Neuronal stem cell (in vitro differentiated cells): ENCODE results near the gene DNAH8.

Source experiments
- DNase-seq: peaks from one replicate; pipeline ENCODE4 v3.0.0-alpha.2; 2013; ENCODE audit warnings: low spot score
- H2AFZ ChIP-seq: one replicate; pipeline ENCODE4 v1.6.1; 2013; ENCODE audit warnings: mild to moderate bottlenecking, low read length, inconsistent platforms
- H2AK5ac ChIP-seq: 2 replicates; pipeline ENCODE4 v1.6.1; 2013; ENCODE audit warnings: low read depth, mild to moderate bottlenecking, inconsistent platforms, low read length, moderate library complexity, mixed read lengths
- H2BK120ac ChIP-seq: 2 replicates; pipeline ENCODE4 v1.6.1; 2013; ENCODE audit warnings: low read depth, mild to moderate bottlenecking, inconsistent platforms, low read length, moderate library complexity, mixed read lengths
- H2BK12ac ChIP-seq: one replicate; pipeline ENCODE4 v1.6.1; 2013; ENCODE audit warnings: low read length, inconsistent platforms
- H2BK15ac ChIP-seq: 2 replicates; pipeline ENCODE4 v1.6.1; 2013; ENCODE audit warnings: mild to moderate bottlenecking, low read length, inconsistent platforms, mixed read lengths
- H2BK5ac ChIP-seq: one replicate; pipeline ENCODE4 v1.6.1; 2013; ENCODE audit warnings: inconsistent platforms, mild to moderate bottlenecking, low read length, moderate library complexity
- H3K14ac ChIP-seq: one replicate; pipeline ENCODE4 v1.6.1; 2013; ENCODE audit warnings: low read length, inconsistent platforms
- H3K18ac ChIP-seq: 2 replicates; pipeline ENCODE4 v1.6.1; 2013; ENCODE audit warnings: low read length, inconsistent platforms
- H3K23ac ChIP-seq: 2 replicates; pipeline ENCODE4 v1.6.1; 2013; ENCODE audit warnings: low read depth, mild to moderate bottlenecking, mixed read lengths, low read length, inconsistent platforms; ENCODE audit not compliant: poor library complexity
- H3K27ac ChIP-seq: replicated peaks from 3 replicates; pipeline ENCODE4 v1.5.1; 2013; ENCODE audit warnings: low read length, inconsistent platforms
- H3K27me3 ChIP-seq, 3 experiments: 2 replicates each; pipeline ENCODE4 v1.6.1; 2013; ENCODE audit warnings: low read length in 3 of 3, mild to moderate bottlenecking in 2 of 3, inconsistent platforms in 1 of 3, low read depth in 1 of 3, mixed read lengths in 1 of 3, moderate library complexity in 1 of 3; ENCODE audit not compliant: control insufficient read depth in 3 of 3, insufficient read depth in 3 of 3
- H3K36me3 ChIP-seq, 2 donors: replicated peaks in 1 of 2; 2 replicates each; pipeline ENCODE4 v1.6.1; 2013; ENCODE audit warnings: low read length in 2 of 2; ENCODE audit not compliant: control insufficient read depth in 2 of 2, insufficient read depth in 2 of 2
- H3K4ac ChIP-seq: 2 replicates; pipeline ENCODE4 v1.6.1; 2013; ENCODE audit warnings: inconsistent platforms, mild to moderate bottlenecking, low read length, moderate library complexity
- H3K4me1 ChIP-seq, 2 donors: 1 replicate in 1 of 2; 2 replicates in 1 of 2; pipeline ENCODE4 v1.6.1; 2013; ENCODE audit warnings: low read length in 2 of 2, low read depth in 1 of 2; ENCODE audit not compliant: control insufficient read depth in 2 of 2, insufficient read depth in 1 of 2
- H3K4me2 ChIP-seq: one replicate; pipeline ENCODE4 v1.6.1; 2013; ENCODE audit warnings: mild to moderate bottlenecking, low read length, inconsistent platforms; ENCODE audit not compliant: insufficient read depth, poor library complexity, severe bottlenecking
- H3K4me3 ChIP-seq, 2 donors: 2 replicates each; pipeline ENCODE4 v1.5.1; 2013; ENCODE audit warnings: low read length in 2 of 2, mild to moderate bottlenecking in 2 of 2, inconsistent platforms in 1 of 2, moderate library complexity in 1 of 2
- H3K79me1 ChIP-seq: one replicate; pipeline ENCODE4 v1.6.1; 2013; ENCODE audit warnings: low read depth, mild to moderate bottlenecking, inconsistent platforms, low read length, moderate library complexity
- H3K9ac ChIP-seq: one replicate; pipeline ENCODE4 v1.6.1; 2013; ENCODE audit warnings: mild to moderate bottlenecking, low read depth, low read length, inconsistent platforms; ENCODE audit not compliant: poor library complexity
- H3K9me3 ChIP-seq, 2 donors: replicated peaks in 1 of 2; 2 replicates each; pipeline versions ENCODE3 to v1.6.1; 2013; ENCODE audit warnings: low read length in 2 of 2, mild to moderate bottlenecking in 2 of 2, inconsistent platforms in 1 of 2, low read depth in 1 of 2, mixed read lengths in 1 of 2, moderate library complexity in 1 of 2; ENCODE audit not compliant: control insufficient read depth in 2 of 2, insufficient read depth in 1 of 2
- H4K8ac ChIP-seq: one replicate; pipeline ENCODE4 v1.6.1; 2013; ENCODE audit warnings: low read depth, mild to moderate bottlenecking, inconsistent platforms, low read length, moderate library complexity
- H4K91ac ChIP-seq: one replicate; pipeline ENCODE4 v1.6.1; 2013; ENCODE audit warnings: low read length, low read depth, mild to moderate bottlenecking, inconsistent platforms; ENCODE audit not compliant: poor library complexity
- WGBS, 2 donors: extraction: QIAGEN DNeasy Blood & Tissue Kit; methylation state at CpG; one replicate each; pipeline ENCODE4 v1.1.7; 2013; ENCODE audit warnings: missing lambda C conversion rate in 2 of 2, mixed read lengths in 1 of 2; ENCODE audit not compliant: insufficient read length in 2 of 2, insufficient replicate concordance in 1 of 2; ENCODE audit errors: extremely low coverage in 2 of 2; 5-methylcytosine and 5-hydroxymethylcytosine counted together

The DNAH8 gene

GRCh38 chr6:39062014-39062740, 347.1 kb downstream of the DNAH8 start:
- no peak for DNase-seq
- H2AK5ac ChIP-seq, result no peak overlapping the region
- H3K27ac ChIP-seq, result no peak overlapping the region
- no peak overlapping the region for H2BK15ac ChIP-seq
- peaks cover 0 to 2% of the 10 kb centered on the region in 2 donors for H3K36me3 ChIP-seq
- no peaks in the 10 kb centered on the region for H3K9me3 ChIP-seq
- no peak overlapping the region for H3K4ac ChIP-seq
- peak overlapping the region; percentile 34 for H3K18ac ChIP-seq
- H3K4me2 ChIP-seq, result no peak overlapping the region
- H3K4me3 ChIP-seq, result peak overlapping the region in 1 of 2 donors; percentile 30
- no peaks in the 10 kb centered on the region for H3K79me1 ChIP-seq
- H3K14ac ChIP-seq, result no peak overlapping the region
- no peak overlapping the region for H2AFZ ChIP-seq
- H2BK120ac ChIP-seq, result no peak overlapping the region
- H4K91ac ChIP-seq, result no peak overlapping the region
- H2BK12ac ChIP-seq, result no peak overlapping the region
- no peak overlapping the region for H4K8ac ChIP-seq
- H3K4me1 ChIP-seq, result no peaks in the 10 kb centered on the region
- H3K23ac ChIP-seq, result no peak overlapping the region
- peak overlapping the region; percentile 28 for H2BK5ac ChIP-seq
- WGBS, 2 donors, result no CpG with 5 or more reads among the region's 10 CpGs
- H3K27me3 ChIP-seq, result peaks cover 0 to 41% (median 0%) of the 10 kb centered on the region in 3 experiments
- no peak overlapping the region for H3K9ac ChIP-seq

- Histone ChIP-seq H3K9me3 (peaks cover 0 to 1% of the 10 kb centered on the region in 2 donors), H2BK120ac (no peak overlapping the region), H2BK12ac (no peak overlapping the region), H3K9ac (no peak overlapping the region), H4K8ac (no peak overlapping the region), H2BK15ac (no peak overlapping the region), H3K27me3 (peaks cover 0 to 35% (median 0%) of the 10 kb centered on the region in 3 experiments), H2AK5ac (no peak overlapping the region), H3K36me3 (peaks cover 0 to 2% of the 10 kb centered on the region in 2 donors), H4K91ac (no peak overlapping the region), H2BK5ac (no peak overlapping the region), H3K79me1 (no peaks in the 10 kb centered on the region), H3K4ac (no peak overlapping the region), H3K4me2 (no peak overlapping the region), H3K4me1 (no peaks in the 10 kb centered on the region), H3K23ac (no peak overlapping the region), H3K27ac (no peak overlapping the region), H2AFZ (no peak overlapping the region), H3K14ac (no peak overlapping the region), H3K4me3 (no peak overlapping the region), H3K18ac (no peak overlapping the region)
- DNase-seq, result no peak
- WGBS, 2 donors, result no CpG with 5 or more reads among the region's 1 CpG
These were observed 348.4 kb downstream of the DNAH8 start for GRCh38 chr6:39063526-39063925.

GRCh38 chr6:39065561-39065960, 350.4 kb downstream of the DNAH8 start:
- no peak overlapping the region for H4K91ac ChIP-seq
- no peak overlapping the region for H2AK5ac ChIP-seq
- H2AFZ ChIP-seq, result no peak overlapping the region
- H3K79me1 ChIP-seq, result no peaks in the 10 kb centered on the region
- no peak overlapping the region for H3K4me2 ChIP-seq
- H3K4me1 ChIP-seq, result no peaks in the 10 kb centered on the region
- H3K9me3 ChIP-seq, result peaks cover 2 to 3% of the 10 kb centered on the region in 2 donors
- no peak overlapping the region for H3K14ac ChIP-seq
- H3K27ac ChIP-seq, result no peak overlapping the region
- H3K23ac ChIP-seq, result peak overlapping the region; percentile 44
- no peak for DNase-seq
- H3K36me3 ChIP-seq, result no peaks in the 10 kb centered on the region
- no peak overlapping the region for H4K8ac ChIP-seq
- H2BK15ac ChIP-seq, result no peak overlapping the region
- peaks cover 0 to 29% (median 0%) of the 10 kb centered on the region in 3 experiments for H3K27me3 ChIP-seq
- no peak overlapping the region for H3K18ac ChIP-seq
- H3K9ac ChIP-seq, result no peak overlapping the region
- no CpG with 5 or more reads among the region's 8 CpGs for WGBS, 2 donors
- H2BK12ac ChIP-seq, result no peak overlapping the region
- no peak overlapping the region for H2BK120ac ChIP-seq
- H3K4me3 ChIP-seq, result no peak overlapping the region
- H2BK5ac ChIP-seq, result peak overlapping the region; percentile 21
- H3K4ac ChIP-seq, result no peak overlapping the region

- Histone ChIP-seq H3K4me2 (no peak overlapping the region), H3K36me3 (no peaks in the 10 kb centered on the region), H2BK5ac (no peak overlapping the region), H3K79me1 (no peaks in the 10 kb centered on the region), H3K4ac (no peak overlapping the region), H3K4me1 (no peaks in the 10 kb centered on the region), H4K91ac (no peak overlapping the region), H3K9me3 (peaks cover 2 to 3% of the 10 kb centered on the region in 2 donors), H2BK15ac (no peak overlapping the region), H3K9ac (no peak overlapping the region), H2AFZ (no peak overlapping the region), H3K23ac (no peak overlapping the region), H2AK5ac (no peak overlapping the region), H3K14ac (no peak overlapping the region), H3K27me3 (peaks cover 0 to 16% (median 0%) of the 10 kb centered on the region in 3 experiments), H3K4me3 (no peak overlapping the region), H3K27ac (no peak overlapping the region), H4K8ac (no peak overlapping the region), H3K18ac (peak overlapping the region; percentile 27), H2BK120ac (no peak overlapping the region), H2BK12ac (no peak overlapping the region)
- no peak for DNase-seq
- WGBS, 2 donors, result no CpG with 5 or more reads among the region's 7 CpGs
These were observed 353.3 kb downstream of the DNAH8 start for GRCh38 chr6:39068391-39068790.
